Skeletal muscle cell (primary cell): Measurements from ENCODE around the gene SGTA.

Experiments
- DNase-seq: peaks from one replicate; pipeline ENCODE4 v3.0.0-alpha.2; 2010; ENCODE audit warnings: low read depth
- H3K4me3 ChIP-seq: 2 replicates; pipeline ENCODE4 v1.5.1; 2011; ENCODE audit warnings: low read depth, mild to moderate bottlenecking, control low read depth, low read length, moderate library complexity

SGTA gene

DNA sequence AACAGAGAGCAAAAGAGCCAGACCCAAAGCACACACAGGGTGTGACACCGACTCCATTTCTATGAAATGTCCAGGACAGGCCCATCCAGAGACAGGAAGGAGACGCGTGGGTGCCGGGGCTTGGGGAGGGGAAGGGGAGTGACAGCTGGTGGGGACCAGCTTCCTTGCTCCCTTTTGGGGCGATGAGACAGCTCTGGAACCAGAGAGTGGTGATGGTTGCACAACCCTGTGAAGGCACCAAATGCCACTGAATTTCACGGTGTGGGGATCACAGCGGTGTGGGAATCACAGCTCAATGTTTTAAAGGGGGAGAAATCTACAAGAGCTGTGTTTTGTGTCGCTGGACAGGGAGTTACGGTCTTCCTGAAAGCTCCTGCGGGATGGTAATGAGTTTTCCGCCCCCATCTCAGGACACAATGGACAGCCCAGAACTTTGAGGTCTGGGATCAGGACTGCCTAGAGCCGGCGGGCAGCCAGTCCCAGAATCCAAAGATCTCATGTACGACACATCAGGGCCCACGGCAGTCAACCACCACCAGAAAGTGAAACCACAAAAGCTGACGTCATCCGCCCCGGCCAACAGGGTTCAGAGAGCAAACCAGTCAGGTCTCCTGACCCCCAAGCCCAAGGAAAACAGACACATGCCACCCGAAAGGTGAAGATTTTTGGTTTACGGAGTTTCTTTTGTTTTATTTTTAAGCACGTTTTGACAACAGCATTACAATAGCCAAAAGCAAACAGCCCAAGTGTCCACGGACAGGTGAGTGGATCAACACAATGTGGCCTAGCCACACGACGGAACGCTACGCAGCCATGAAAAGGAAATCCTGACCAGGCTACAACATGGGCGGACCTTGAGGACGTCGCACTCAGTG lies 7.3 kb downstream of the SGTA start:
- no peak overlapping the region for H3K4me3 ChIP-seq
- no peak for DNase-seq

DNA sequence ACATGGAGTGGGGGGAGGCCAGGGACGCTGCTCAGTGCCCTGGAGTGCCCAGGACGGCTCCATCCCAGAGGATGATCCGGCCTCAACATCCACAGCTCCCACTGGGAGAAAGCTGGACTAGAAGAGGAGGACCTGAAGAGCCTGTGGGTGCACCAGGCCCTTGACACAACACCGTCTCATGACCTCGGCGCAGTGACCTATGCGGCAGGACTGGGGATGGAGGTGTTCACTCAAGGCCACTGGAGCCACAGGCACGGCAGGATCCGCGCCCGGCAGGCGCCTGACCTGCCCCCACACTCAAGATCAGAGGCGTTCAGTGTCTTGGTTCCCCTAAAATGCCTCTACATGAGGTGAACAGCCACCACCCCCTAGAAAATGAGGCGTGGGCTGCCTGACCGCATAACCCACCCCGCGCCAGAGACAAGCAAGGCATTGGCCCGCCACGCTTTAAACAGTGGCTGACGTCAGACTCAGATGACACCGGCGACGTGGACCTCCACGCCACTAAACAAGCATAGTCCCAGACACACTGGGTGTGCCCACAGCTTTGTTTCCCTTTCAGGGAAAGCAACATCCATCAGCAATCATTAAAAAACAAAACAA lies 8.0 kb downstream of the SGTA start:
- H3K4me3 ChIP-seq: no peak overlapping the region
- DNase-seq: no peak

DNA sequence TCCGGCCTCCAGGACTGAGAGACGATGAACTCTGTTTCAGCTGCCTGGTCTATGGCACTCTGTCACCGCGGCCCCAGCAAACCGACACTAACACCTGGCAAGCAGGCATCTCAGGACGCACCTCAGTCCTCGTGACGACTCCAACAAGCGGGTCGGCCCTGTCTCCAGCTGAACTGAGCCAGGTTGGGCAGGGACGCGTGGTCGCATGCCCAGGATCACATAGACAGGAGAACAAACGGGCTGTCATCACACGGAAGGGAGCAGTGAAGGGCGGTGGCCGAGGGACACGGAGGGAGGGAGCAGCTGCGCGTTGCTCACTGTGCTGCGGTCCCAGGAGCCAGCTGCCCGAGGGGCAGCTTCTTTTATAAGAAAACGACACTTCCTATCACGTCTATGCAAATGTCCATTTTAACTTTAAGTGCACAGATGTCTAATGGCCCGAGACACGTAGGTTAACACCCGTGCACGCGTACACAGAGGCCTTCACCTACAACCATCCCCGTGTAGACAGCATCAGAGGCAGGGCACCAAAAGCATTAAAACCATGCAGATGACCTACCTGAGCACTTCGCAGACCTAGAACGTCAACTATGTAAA lies 8.9 kb downstream of the SGTA start:
- DNase-seq: no peak
- H3K4me3 ChIP-seq: no peak overlapping the region

DNA sequence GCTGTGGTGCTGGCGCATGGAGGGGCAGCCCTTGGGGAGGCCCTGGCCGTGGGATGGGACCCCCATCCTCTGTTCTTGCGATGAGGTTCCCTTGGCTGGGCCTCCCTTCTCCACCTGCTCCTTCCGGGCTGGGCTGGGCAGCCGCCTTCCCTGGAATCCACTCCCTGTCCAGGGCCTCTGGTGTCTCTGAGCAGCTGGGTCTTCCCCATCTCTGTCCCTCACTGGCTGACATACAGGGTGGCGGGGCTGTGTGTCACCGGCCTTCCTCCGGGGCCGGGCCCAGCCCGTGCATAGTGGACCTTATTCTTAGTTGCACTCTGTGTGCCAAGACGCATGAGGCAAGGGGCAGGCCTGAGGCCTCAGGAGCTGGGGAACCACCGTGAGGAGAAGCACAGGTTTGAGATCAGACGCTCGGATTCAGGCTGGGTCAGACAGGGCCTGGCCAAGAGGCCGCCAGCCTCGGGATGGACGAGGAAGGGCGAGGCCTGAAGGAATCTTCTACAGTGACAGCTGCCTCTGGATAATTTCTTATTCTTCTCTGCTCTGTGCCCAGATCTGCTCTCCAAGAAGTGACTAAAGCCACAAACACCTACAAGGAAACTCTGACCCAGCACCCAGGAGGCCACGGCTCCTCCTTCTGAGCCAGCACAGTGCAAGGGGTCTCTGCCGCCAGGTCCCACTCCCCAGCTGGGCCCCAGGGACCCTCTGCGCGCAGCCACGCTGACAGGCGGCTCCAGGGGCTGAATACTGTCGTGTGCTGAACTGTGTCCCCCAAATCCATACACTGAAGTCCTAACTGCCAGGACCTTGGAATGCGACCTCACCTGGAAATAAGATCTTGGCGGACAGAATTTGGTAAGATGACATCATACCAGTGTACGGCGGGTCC lies 11.0 kb downstream of the SGTA start:
- DNase-seq: no peak
- no peak overlapping the region for H3K4me3 ChIP-seq

DNA sequence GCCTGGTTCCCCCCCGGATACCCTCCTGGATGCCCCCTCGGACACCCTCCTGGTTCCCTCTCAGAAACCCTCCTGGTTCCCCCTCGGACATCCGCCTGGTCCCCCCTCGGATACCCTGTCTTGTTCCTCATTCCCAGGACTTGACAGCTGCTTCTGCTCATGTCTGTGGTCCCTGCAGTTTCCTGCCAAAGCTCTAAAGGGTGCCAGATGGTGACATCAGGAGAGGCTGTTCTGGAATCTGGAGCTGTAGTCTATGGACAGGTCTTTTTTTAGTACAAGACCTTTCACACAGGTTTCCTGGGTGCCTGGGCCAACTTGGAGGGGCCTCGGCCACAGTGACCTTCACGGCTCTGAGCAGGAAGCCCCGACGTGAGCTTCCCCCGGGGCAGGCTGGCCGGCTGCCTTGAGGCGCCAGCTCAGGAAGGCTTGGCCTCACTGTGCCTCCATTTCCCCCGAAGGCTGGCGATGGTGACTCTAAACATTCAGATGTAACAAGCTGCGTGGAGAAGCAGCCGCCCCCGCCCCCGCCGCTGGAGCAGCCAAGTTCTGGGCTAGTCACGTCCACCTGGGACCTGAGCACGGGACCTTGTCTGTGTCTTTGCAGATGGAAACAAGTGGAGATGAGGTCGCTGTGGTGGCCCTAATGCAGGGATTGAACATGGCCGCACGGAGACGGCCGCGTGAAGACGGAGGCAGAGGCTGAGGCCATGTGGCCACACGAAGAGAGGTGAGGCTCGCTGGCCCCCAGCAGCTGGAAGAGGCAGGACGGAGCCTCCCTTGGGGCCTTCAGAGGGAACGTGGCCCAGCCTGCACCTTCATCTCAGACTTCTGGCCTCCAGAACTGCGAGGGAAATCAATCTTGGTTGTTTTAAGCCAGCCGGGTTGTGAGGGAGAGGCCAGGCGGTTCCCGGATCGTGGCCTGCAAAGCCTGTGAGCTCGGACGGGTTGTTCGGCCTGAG lies 12.7 kb downstream of the SGTA start:
- no peak for DNase-seq

DNA sequence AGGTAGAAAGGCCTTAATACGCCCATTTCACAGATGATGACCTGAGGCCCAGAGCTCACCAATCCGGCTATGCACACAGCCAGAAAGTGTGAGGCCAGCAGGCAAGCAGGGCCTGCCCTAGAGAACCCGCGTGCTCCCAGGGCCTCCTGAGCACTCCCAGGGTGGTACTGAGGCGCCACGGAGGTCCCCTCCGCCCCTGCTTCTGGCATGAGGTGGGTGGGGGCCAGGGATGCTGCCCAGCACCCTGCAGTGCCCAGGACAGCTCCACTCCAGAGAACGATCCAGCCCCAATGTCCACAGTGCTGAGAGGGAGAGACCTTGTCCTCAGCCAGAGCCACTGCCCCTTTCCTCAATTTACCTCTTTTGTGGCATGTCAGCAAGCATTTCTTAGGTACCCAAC lies 13.9 kb downstream of the SGTA start:
- H3K4me3 ChIP-seq: no peak overlapping the region
- DNase-seq: no peak

More for the DNA sequence above, 12.7 kb downstream of the SGTA start:
- H3K4me3 ChIP-seq: no peak overlapping the region

DNA sequence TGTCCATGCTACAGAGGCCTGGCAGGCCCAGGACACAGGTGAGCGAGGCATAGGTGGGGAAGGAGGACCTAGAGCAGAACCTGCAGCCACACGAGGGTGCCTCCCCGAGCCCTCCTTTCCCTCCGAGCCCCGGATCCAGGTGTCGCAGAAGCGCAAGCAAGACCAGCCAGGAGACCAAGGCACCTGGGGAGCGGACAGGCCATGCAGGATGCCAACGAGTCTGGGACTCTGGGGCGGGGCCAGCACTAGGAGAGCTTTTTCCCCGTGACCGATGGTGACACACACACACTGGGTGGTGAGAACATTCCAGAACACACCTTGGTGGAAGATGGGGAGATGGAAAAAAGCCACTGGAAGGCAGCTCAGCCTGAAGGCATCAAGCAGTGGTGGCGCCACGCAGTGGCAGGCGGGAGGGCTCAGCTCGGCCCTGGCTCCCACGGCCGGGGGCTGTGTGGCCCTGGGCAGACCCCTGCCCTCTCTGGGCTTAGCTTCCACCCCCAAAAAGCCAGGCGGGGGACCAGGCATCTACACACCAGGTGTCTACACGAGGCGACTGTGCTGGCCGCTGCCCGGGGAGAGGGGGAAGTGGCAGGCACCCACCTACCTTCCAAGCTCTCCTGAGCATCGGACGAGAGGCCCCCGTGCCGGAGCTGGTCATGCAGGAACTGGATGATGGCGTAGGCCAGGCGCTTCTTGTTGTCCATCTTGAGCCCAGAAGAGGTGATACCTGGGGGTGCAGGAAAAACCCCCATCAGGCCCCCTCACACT lies 14.5 kb downstream of the SGTA start:
- H3K4me3 ChIP-seq: no peak overlapping the region
- no peak for DNase-seq

DNA sequence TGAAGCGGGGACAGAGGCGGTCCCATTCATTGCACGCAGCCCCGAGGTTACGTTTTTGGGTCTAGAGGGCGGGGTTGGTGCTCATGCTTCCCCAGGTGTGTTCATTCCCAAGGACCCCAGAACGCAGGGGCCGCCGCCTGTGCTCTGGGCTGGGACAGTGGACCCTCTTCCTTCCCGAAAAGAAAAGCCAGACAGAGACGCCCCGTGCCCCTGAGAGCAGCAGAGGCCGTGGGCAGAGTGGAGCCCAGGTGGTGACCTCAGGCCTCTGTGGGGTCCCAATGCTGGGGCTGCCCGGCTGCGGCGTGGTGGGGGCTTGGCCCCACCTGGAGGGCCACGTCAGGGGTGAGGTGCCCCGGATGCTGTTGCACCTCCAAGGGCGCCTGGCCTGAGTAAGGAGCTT lies 15.4 kb downstream of the SGTA start:
- no peak for DNase-seq
- no peak overlapping the region for H3K4me3 ChIP-seq

DNA sequence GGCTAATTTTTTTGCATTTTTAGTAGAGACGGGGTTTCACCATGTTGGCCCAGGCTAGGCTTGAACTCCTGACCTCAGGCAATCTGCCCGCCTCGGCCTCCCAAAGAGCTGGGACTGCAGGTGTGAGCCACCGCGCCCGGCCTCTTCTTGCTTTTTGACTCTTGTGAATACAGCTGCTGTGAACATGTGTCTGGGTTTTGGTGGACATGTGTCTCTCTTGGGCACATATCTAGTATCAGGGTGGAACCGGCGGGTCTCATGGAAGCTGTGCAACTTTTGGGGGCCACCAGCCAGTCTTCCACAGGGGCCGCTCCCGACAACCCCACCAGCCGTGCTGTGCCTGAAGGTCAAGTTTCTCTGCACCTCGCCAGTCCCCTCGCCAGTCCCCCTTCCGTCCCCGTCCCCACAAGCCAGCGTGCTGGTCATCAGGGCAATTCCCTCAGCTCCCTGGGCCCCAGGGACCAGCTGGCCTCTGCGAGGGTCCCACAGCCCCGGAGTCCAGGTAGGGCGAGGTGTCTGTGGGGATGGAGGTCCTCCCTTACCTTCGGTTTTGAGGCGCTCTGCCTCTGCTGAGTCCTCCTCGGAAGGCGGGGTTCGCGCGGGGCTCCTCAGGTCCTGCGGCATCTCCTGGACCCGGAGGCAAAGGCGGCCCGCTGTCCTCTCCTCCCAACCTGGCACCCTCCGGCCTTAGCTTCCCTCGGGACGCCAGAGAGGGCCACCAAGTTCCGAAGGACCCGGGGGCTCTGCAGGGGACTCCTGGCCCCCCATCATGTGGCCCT lies 16.3 kb downstream of the SGTA start:
- H3K4me3 ChIP-seq: no peak overlapping the region
- DNase-seq: no peak

DNA sequence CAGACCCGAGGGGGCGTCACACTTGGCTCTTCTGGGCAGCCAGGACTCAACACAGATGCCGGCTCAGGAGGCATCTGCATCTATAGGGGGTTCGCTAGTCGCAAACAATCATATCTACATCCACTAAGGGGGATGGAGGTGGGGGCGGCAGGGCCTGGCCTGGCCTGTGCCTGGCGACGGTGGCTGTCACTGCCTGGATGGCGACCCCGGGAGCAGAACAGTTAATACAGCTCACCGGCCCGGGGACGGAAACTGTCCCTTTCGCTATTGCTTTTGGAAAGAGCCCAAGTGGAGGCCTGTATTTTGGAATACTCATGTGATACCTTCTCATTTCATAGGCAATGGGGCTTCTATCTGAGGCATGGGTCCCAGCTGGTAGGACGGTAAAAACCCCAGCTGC lies 17.7 kb downstream of the SGTA start:
- DNase-seq: no peak
- H3K4me3 ChIP-seq: no peak overlapping the region

DNA sequence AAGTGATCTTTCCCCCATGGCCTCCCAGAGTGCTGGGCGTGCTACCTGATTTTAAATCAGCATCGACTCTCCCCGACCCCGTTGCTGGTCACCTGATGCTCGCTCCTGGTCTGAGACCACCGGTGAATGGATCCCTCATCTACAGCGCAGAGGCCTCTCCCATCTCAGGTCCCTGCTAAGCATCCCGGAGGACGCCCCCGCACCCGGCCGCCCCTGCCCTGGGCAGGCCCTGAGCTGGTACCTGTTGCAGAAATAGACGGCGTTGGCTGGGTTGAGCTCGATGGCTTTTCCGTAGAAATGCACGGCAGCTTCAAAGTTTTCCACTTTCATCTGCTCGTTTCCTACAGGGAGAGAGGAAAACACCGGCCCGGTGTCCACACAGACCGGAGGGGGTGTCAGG lies 18.1 kb downstream of the SGTA start:
- no peak for DNase-seq

DNA sequence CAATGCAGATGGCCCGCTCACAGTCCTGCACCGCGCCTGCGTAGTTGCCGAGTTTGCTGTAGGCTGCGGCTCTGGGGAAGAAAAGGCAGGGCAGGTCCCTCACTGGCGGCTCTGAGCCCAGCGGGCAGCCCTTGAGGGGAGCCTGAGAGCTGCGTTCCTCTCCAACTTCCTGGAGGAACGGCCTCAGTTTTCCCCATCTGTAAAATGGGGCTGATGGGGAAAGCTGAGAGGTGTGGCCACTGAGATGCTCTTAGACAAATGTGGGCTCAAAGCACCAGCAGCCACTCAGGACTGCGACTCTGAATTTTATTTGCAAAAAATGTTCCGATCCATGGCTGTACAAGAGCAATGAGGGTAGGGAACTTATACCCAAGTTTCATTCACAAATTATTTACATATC lies 19.4 kb downstream of the SGTA start:
- H3K4me3 ChIP-seq: no peak overlapping the region
- no peak for DNase-seq

More for the DNA sequence above, 18.1 kb downstream of the SGTA start:
- H3K4me3 ChIP-seq: no peak overlapping the region

DNA sequence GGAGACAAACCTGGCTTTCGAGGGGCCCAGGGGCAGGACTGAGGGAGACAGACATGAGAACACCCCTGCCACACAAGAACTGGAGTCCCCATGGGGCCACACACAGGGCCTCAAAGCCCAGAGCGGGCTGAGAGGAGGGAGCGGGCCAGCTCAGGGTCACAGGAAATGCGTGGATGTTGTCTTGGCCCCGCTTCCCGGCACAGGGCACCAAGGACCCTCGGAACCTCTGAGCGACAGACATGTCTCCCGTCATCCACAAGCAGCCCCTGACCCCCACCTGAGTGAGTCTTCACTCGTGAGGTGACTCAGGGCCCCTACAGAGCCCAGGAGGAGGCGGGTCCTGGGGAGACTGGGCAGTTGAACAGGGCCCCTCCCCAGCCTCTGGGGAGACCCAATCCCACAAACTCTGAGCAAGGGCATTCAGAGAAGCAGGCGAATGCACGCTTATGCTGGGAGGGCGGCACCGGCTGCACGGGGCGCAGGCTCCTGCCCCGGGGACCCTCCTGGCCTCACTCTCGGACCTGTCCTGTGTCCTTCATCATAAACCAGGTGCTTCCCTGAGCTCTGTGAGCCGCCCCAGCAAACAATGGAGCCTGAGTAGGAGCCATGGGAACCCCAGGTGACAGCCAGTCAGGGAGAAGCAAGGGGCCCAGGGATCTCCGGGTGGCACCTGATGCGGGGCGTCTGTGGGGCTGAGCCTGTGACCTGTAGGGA lies 20.1 kb downstream of the SGTA start:
- H3K4me3 ChIP-seq: no peak overlapping the region
- no peak for DNase-seq

DNA sequence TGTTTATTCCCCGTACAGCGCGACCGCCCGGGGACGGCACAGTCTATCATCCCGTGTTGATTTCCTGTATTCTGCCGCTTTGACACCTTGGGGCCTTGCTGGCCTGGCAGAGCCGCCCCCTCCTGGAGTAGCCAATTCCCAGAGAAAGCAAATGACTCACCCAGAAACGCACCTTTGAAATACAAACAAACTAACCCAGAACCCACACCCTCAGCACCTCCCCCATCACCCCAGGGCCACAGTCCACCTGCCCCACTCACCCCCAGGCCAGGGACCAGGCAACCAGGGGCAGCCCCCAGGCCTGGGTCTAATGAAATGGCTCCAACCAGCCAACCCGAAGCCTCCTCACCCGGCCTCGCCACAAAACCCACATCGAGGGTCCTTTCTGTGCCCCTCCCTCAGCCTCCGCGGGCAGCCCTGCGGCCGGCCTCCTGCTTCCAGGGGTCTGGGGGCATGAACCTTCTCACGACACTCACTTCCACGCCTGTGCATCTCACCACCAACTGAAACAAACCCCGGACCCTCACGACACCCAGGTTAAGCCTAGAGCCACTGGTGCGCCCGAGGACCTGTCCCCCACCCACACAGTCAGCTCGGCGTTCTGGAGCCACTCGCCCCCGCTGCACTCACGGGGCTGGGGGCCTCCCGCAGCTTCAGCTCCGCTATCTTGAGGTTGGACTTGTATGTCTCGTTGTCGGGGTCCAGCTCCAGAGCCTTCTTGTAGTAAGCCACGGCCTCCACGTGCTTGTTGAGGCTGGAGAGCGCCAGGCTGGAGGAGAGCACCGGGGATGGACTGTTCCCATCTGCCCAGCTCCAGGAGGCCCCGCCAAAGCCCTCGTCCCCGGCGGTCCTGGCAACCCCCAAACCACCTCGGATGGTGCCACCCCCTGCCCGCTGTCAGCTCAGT lies 20.9 kb downstream of the SGTA start:
- DNase-seq: no peak
- H3K4me3 ChIP-seq: no peak overlapping the region

DNA sequence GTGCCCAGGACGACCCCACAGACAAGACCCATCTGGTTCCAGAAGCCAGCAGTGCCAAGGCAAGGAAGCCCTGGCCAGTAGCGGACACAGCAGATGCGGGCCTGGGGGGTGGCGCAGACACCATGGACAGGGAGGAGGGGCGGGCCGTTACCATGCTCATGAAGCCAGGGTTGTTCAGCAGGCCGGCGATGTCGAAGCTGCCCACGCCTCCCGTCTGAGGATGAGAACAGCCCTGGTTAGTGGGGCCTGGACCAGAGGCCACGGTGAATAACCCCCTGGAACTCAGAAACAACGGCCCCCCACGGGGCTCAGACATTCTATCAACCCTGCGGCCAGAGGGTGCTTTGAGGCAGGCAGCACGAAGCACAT lies 21.8 kb downstream of the SGTA start:
- H3K4me3 ChIP-seq: no peak overlapping the region
- DNase-seq: no peak

DNA sequence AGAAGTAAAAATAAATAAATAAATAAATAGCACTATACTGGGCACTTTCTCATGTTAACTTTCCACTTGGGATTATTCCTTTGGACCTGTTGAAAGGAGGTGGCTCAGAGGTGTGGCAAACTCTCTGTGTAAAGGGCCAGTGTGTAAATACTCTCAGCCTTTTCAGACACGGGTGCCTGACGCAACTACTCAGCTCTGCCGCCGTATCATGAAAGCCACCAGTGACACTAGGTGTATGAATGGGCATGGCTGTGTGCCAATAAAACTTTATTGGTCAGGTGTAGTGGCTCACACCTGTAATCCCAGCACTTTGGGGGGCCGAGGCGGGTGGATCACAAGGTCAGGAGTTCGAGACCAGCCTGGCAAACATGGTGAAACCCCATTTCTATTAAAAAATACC lies 23.1 kb downstream of the SGTA start:
- no peak for DNase-seq
- H3K4me3 ChIP-seq: no peak overlapping the region
